ENCODE data around the gene CDPF1. TPM values are rescaled to one million over a fixed set of nuclear protein-coding genes. Genes with fewer than 3 reads are reported as not detected.
A peak's percentile ranks its signal among the peaks of the same experiment; 100 is the strongest.

Gene CDPF1
- total and polyA plus RNA-seq, 2 of the 13 experiments (the other 11 are each of a cell fraction or from before 2014, with no cell fraction given): 5.2 to 8.1 TPM

- in situ Hi-C loops (cut with HindIII; ENCODE audit: extremely low pct_ligation_motif_present, low pct_unique_long_range_greater_than_20kb) (no loop called here), intact Hi-C loops (cut with micrococcal nuclease; ENCODE audit: unreplicated experiment) (no loop called here)
- FAIRE-seq (no peak), ATAC-seq (no peak), DNase-seq (ENCODE audit: low spot score) (no peak)
- ChIA-PET CTCF (ENCODE audit: low intra/inter-chr PET ratio, low total read pairs) (no interaction called here), POLR2A (no interaction called here)
- H2AFZ ChIP-seq (ENCODE audit: low read length): no peak overlapping the region
- no peak overlapping the region for H3K4me2 ChIP-seq (ENCODE audit: low read depth, low read length)
- H3K79me2 ChIP-seq (ENCODE audit: insufficient read depth, low read length): peaks cover 27% of the 10 kb centered on the region
- H3K9me3 ChIP-seq (ENCODE audit: low read length): no peaks in the 10 kb centered on the region
- H3K27me3 ChIP-seq (ENCODE audit: control insufficient read depth in 1 of 2, insufficient read depth in 2 of 2, low read length in 2 of 2): peaks cover 0 to 3% of the 10 kb centered on the region in 2 experiments; a peak in 1 of 5 replicates
- H3K36me3 ChIP-seq (replicated peaks in 1 of 2; ENCODE audit: control insufficient read depth in 1 of 2, insufficient read depth in 2 of 2, low read length in 2 of 2): peaks cover 25 to 71% of the 10 kb centered on the region in 2 experiments
- no peak overlapping the region for H3K4me3 ChIP-seq (replicated peaks in 1 of 3; ENCODE audit: insufficient read depth in 1 of 3, low read depth in 2 of 3, low read length in 3 of 3)
- H3K4me1 ChIP-seq (ENCODE audit: insufficient read depth, low read length): peaks cover 21% of the 10 kb centered on the region
- H3K9ac ChIP-seq (ENCODE audit: insufficient read depth, low read depth, low read length): no peak overlapping the region
- TF ChIP-seq JUND (CRISPR knock-in tag; IDR thresholded peaks at IDR 0.05): no peak
- no peak for TF ChIP-seq ZSCAN12 (CRISPR knock-in tag; IDR thresholded peaks at IDR 0.05)
- peaks cover 32% of the 10 kb centered on the region for H4K20me1 ChIP-seq (ENCODE audit: insufficient read depth, low read length)
- 98% methylated on average over 8 of the region's 8 CpGs for WGBS (ENCODE audit: low lambda C conversion rate)
- no TSS peak for BruUV-seq (replicated peaks)
- no peak overlapping the region for H3K27ac ChIP-seq (ENCODE audit: extremely low read length, insufficient read depth, low read length)
Measured at GRCh38 chr22:46272196-46272595, 22.1 kb upstream of the CDPF1 start.

- DNase-seq (ENCODE audit: low spot score) (no peak), ATAC-seq (peak; percentile 17), FAIRE-seq (peak; percentile 48)
- Histone ChIP-seq H3K4me2 (ENCODE audit: low read depth, low read length) (peak overlapping the region; percentile 96), H3K9ac (ENCODE audit: insufficient read depth, low read depth, low read length) (peak overlapping the region; percentile 99; the same call in 1 of the 2 replicates), H3K4me3 (replicated peaks in 1 of 3; ENCODE audit: insufficient read depth in 1 of 3, low read depth in 2 of 3, low read length in 3 of 3) (peak overlapping the region; percentile 79 to 99 (median 99)), H3K9me3 (ENCODE audit: low read length) (peaks cover 7% of the 10 kb centered on the region), H3K36me3 (replicated peaks in 1 of 2; ENCODE audit: control insufficient read depth in 1 of 2, insufficient read depth in 2 of 2, low read length in 2 of 2) (peaks cover 15 to 48% of the 10 kb centered on the region in 2 experiments), H3K4me1 (ENCODE audit: insufficient read depth, low read length) (peaks cover 34% of the 10 kb centered on the region), H3K79me2 (ENCODE audit: insufficient read depth, low read length) (peaks cover 27% of the 10 kb centered on the region), H3K27me3 (ENCODE audit: control insufficient read depth in 1 of 2, insufficient read depth in 2 of 2, low read length in 2 of 2) (peaks cover 0 to 3% of the 10 kb centered on the region in 2 experiments; a peak in 1 of 5 replicates), H3K27ac (ENCODE audit: extremely low read length, insufficient read depth, low read length) (peak overlapping the region; percentile 98), H2AFZ (ENCODE audit: low read length) (no peak overlapping the region), H4K20me1 (ENCODE audit: insufficient read depth, low read length) (peaks cover 26% of the 10 kb centered on the region)
- BruUV-seq (replicated peaks): no TSS peak
- ChIA-PET CTCF (ENCODE audit: low intra/inter-chr PET ratio, low total read pairs) (no interaction called here), POLR2A (interaction anchor here (1.4 to 4.9 kb wide), 8 partner anchors 9 to 234 kb away, joined by 4 to 83 read pairs (median 33); partner anchors contain the start of genes CDPF1 and GTSE1)
- in situ Hi-C loops (cut with HindIII; ENCODE audit: extremely low pct_ligation_motif_present, low pct_unique_long_range_greater_than_20kb) (no loop called here), intact Hi-C loops (cut with micrococcal nuclease; ENCODE audit: unreplicated experiment) (no loop called here)
- 47% methylated on average over 10 of the region's 11 CpGs for WGBS (ENCODE audit: low lambda C conversion rate)
- TF ChIP-seq ZBTB38 (CRISPR knock-in tag; IDR thresholded peaks at IDR 0.05): peak; percentile 65; the same call in 1 of the 2 replicates
- no peak for TF ChIP-seq TOPORS (CRISPR knock-in tag; IDR thresholded peaks at IDR 0.05)
- TF ChIP-seq, protein P1, sequence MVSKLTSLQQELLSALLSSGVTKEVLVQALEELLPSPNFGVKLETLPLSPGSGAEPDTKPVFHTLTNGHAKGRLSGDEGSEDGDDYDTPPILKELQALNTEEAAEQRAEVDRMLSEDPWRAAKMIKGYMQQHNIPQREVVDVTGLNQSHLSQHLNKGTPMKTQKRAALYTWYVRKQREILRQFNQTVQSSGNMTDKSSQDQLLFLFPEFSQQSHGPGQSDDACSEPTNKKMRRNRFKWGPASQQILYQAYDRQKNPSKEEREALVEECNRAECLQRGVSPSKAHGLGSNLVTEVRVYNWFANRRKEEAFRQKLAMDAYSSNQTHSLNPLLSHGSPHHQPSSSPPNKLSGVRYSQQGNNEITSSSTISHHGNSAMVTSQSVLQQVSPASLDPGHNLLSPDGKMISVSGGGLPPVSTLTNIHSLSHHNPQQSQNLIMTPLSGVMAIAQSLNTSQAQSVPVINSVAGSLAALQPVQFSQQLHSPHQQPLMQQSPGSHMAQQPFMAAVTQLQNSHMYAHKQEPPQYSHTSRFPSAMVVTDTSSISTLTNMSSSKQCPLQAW (CRISPR knock-in tag; IDR thresholded peaks at IDR 0.05): peak; percentile 23; the same call in 1 of the 2 replicates
- TF ChIP-seq ZFX (CRISPR knock-in tag; IDR thresholded peaks at IDR 0.05; ENCODE audit: low read depth): peak; percentile 70
- peak; percentile 18; the same call in 1 of the 2 replicates for TF ChIP-seq FOXP4 (CRISPR knock-in tag; IDR thresholded peaks at IDR 0.05)
- no peak for TF ChIP-seq ZNF703 (CRISPR knock-in tag; IDR thresholded peaks at IDR 0.05; ENCODE audit: borderline replicate concordance)
- TF ChIP-seq ZNF350 (CRISPR knock-in tag; IDR thresholded peaks at IDR 0.05; ENCODE audit: borderline replicate concordance, low read depth): peak; percentile 28; the same call in 1 of the 2 replicates
- TF ChIP-seq BCL6 (CRISPR knock-in tag; IDR thresholded peaks at IDR 0.05): no peak
- TF ChIP-seq SAP130 (CRISPR knock-in tag; IDR thresholded peaks at IDR 0.05; ENCODE audit: low read depth): peak; percentile 48
- no peak for TF ChIP-seq ZNF292 (CRISPR knock-in tag; IDR thresholded peaks at IDR 0.05; ENCODE audit: borderline replicate concordance, low read depth)
- 0 out of 2 replicates have a peak, but pooled peaks have one; percentile 53 for TF ChIP-seq ZBTB42 (CRISPR knock-in tag; IDR thresholded peaks at IDR 0.05)
- TF ChIP-seq ZNF441 (CRISPR knock-in tag; IDR thresholded peaks at IDR 0.05; ENCODE audit: borderline replicate concordance): peak; percentile 94
Measured at GRCh38 chr22:46269564-46269963, 19.5 kb upstream of the CDPF1 start.

All from HepG2 (cell line).